Muscle of arm (tissue), 12 donors: ENCODE measurements around the gene GATAD2A. TPM values are rescaled to one million over a fixed set of nuclear protein-coding genes. Genes with fewer than 3 reads are reported as not detected.

Experiments used
- DNase-seq: peaks from one replicate; pipeline ENCODE4 v3.0.0-alpha.2; 2013
- polyA plus RNA-seq, 12 donors: library from polyadenylated mRNA; unstranded; fragments of 120-200 nt; gene quantifications; one replicate each; pipeline ENCODE4 v1.2.1, GENCODE V29; 2013; ENCODE audit not compliant: insufficient read length in 12 of 12

GATAD2A gene
- polyA plus RNA-seq, 12 donors: 35.2 to 69.9 (median 48.4) TPM; not detected in 1

DNA sequence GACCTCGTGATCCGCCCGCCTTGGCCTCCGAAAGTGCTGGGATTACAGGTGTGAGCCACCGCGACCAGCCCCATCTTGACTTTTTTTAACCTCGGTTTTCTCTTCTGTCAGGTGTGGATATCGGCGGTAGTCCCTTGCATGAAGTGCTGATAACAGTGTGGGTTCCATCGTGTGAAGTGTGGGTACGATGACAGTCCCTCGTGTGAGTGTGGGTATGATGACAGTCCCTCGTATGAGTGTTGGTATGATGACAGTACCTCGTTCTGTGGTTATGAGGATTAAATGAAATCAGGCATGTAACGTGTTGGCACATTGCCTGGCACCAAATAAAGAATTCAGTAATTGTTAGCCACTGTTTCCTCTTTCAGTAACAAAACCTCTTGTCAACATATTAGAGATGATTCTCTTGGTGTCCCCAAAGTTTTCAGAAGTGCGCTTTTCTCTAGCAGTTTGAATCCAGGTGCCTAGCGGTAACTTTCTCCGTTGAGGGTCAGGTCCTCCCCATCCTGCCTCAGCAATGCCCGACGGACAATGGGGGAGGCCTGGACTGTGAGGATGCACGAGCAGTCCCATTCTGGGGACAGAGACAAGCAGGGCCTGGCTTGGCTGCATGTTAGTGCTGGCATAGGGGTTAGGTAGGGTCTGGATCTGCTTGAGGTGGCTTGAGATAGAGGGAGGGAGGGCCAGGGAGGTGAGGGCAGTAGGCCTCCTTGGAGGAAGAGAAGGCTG is 15.3 kb downstream of the GATAD2A start:
- no peak for DNase-seq

GRCh38 chr19:19421299-19421696 is 15.8 kb downstream of the GATAD2A start:
- no peak for DNase-seq

- no peak for DNase-seq
These were observed 16.7 kb downstream of the GATAD2A start for GRCh38 chr19:19422156-19422555.

- DNase-seq: no peak
These were observed 17.8 kb downstream of the GATAD2A start for GRCh38 chr19:19423322-19423721.

DNA sequence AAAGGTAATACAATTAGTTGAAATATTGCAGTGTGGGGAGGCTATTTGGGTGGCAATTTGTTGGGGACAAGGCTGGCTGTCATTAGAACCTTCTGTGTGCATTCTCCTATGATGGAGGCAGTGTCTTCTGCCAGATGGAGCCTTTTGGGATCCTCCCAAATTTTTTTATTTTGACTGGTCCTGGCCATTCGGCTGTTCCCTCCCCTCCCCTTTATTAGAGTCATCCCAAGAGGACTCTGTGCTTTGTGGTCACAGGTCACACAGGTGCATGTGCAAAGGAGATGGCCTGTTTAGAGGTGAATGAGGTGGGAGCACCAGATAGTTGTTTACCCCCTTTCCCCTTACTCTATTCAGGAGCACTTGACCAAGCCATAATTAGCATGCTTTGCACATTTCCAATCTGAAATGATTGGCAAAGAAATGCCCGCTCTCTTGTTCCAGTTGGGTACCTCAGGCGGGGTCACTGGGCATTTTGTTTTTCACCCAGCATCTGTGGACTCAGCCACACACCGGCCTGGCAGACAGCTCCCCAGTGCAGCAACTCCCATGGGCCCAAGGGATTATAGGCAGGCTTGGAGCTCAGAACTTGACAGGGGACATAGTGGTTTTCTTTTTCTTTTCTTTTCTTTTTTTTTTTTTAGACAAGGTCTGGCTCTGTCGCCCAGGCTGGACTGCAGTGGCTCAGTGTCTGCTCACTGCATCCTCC is 19.8 kb downstream of the GATAD2A start:
- no peak for DNase-seq

- no peak for DNase-seq
These were observed 20.7 kb downstream of the GATAD2A start for GRCh38 chr19:19426216-19426615.

GRCh38 chr19:19426799-19427198 is 21.3 kb downstream of the GATAD2A start:
- DNase-seq: no peak

DNA sequence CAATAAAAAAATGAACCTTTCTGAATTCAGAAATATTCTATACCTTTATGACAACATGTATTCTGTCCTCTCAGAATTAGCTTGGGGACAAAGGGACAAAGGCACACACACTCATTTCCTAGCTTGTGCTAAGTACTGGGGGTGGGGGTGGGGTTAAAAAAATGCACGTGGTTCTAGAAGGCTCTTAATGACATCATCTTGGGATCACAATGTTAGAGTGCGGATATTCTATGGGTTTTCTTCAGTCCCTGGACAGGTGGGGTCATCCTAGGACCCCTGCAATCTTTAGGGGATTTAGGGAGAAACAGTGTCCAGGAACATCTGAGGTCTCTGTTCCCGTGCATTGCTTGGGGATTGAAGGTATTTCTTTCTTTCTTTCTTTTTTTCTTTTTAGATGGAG is 21.8 kb downstream of the GATAD2A start:
- DNase-seq: no peak

- no peak for DNase-seq
These were observed 22.5 kb downstream of the GATAD2A start for GRCh38 chr19:19427944-19428343.

DNA sequence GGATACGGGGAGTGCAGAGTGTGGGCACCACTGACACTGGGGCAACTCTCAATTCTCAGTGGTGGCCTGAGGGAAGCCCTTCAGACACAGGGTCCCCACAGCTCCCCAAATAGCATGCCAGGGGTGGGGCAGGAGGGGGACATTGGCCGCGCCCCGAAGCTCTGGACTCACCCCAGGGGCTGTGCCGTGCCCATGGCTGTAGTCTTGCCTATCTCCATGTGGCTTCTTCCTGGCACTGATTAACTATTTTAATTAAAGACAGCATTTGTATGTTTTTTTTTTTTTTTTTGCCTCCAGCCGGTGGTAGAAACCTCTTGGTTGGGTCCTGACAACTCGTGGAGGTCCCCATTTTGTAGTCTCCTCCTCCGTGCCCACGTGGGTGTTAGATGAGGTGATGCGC is 23.3 kb downstream of the GATAD2A start:
- no peak for DNase-seq

DNA sequence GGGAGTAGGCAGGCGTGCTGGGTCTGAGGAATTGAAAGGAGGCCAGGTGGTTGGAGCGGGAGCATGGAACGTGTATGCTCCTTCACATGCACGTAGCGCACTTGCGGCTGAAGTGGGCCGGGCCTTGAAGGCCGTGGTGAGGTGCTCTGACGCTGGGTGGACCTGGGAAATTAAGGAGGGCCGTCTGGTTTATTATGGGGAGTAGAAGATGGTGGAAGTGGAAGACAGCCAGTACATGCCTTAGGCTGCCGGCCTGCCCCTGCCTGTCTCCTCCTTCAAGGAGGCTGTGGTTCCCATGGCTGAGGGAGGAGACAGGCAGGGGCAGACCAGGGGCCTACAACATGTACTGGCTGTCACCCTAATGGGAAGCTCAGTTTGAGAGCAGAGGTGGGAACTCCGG is 23.9 kb downstream of the GATAD2A start:
- no peak for DNase-seq

DNA sequence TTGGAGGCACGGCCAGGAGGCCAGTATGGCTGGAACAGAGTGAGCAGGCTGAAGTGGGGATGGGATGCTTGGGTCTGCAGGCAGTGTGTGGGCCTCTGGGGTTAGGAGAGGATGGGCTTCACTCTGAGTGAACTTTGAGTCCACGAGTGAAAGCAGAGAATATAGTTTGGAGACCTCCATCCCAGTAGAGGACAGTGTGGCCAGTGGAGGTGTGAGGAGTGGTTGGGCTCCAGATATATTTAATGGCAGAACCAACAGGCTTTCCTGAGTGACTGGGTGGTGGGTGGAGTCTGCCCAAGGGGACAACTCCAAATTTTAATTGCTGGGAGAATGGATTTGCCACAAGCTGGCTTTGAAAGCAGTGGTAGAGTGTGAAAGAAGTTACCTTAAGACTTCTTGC is 27.3 kb downstream of the GATAD2A start:
- DNase-seq: no peak

DNA sequence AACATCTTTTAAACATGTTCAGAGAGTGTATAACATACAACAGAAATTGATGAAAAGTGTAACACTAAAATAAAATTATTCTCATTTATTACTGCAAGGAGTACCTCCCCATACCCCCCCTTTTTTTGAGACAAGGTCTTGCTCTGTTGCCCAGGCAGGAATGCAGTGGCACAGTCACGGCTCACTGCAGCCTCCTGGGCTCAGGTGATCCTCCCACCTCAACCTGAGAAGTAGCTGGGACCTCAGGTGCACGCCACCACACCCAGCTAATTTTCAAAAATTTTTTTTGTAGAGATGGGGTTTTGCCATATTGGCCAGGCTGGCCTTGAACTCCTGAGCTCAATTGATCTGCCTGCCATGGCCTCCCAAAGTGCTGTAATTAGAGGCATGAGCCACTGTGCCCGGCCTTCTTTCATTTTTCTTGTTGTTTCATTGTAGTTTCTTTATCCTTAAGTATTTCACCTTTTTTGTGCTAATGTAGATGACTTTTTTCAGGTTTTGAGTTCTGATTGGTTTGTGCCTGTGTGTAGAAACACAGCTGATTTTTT is 28.3 kb downstream of the GATAD2A start:
- no peak for DNase-seq

GRCh38 chr19:19434483-19435045 is 29.1 kb downstream of the GATAD2A start:
- no peak for DNase-seq

- no peak for DNase-seq
These were observed 30.7 kb downstream of the GATAD2A start for GRCh38 chr19:19436137-19436691.

DNA sequence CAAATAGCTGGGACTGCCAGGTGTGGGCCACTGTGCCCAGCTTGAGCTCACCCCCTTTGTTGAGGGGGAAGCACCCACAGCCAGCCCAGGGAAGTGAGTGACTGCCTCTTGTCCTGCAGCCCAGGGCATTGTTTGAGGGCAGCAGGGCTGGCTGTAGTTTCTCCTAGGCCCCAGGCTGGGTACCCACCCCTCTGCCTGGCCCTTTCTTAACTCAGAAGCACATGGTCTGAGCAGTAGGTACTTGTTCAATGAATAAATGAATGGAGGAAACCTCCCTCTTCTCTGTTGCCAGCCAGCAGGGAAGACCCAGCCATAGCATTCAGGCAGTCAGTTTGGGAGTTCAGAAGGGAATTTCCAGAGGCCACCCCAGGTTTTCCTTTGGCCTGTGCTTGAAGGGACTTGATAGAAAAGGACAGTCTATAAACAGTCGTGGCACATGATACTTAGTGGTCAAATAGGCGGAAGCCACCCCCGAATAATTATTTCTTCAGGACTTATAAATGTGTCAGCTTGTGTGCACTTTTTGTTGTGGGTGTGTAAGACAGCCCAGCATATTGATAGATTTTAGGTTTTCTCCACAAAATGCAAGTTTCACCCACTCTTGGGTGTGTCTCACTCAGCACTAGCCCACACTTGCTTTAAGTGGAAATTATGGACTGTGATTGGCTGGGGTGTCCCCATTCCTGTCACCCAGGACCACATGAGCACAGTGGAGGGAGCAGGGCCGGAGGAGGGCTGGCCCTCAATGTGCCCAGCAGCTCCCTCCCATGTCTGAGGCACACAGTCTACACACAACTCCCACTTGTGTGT is 33.1 kb downstream of the GATAD2A start:
- DNase-seq: no peak

- no peak for DNase-seq
These were observed 33.7 kb downstream of the GATAD2A start for GRCh38 chr19:19439176-19439482.

DNA sequence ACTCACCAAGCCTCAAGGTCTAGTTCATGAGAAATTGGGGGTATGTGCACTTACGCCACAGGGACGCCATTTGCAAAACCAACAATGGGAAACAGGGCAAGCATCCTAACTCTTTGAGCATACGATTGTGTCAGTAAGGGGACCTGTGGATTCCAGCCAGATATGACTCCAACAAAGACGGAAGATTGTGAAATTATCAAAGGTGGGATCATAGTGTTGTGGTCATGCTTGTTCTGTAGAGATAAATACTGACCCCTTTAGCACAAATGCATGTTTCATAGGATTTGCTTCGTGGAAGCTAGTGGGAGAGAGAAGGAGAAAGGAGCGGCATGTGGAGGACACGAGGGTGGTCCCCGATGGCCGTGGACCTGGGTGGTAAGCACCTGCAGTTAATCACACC is 37.8 kb downstream of the GATAD2A start:
- DNase-seq: no peak

GRCh38 chr19:19443902-19444680 is 38.6 kb downstream of the GATAD2A start:
- no peak for DNase-seq

GRCh38 chr19:19444681-19445155 is 39.2 kb downstream of the GATAD2A start:
- DNase-seq: no peak

- DNase-seq: no peak
These were observed 39.8 kb downstream of the GATAD2A start for GRCh38 chr19:19445288-19445687.
